Measurements from ENCODE around the gene ABCC1. TPM values are rescaled to one million over a fixed set of nuclear protein-coding genes. Genes with fewer than 3 reads are reported as not detected.

The ABCC1 gene
- total RNA-seq, 1 experiment from 2014 or later = 61.9 TPM

- CTCF ChIA-PET = no interaction called here
Observed at GRCh38 chr16:16185095-16185494, 235.7 kb downstream of the ABCC1 start.

GRCh38 chr16:16186820-16187219, 237.4 kb downstream of the ABCC1 start:
- no peak for ATAC-seq
- no peak for TF ChIP-seq HMGA2 (CRISPR knock-in tag; IDR thresholded peaks at IDR 0.05)
- TF ChIP-seq TEAD1 (CRISPR knock-in tag; IDR thresholded peaks at IDR 0.05) = no peak
- TF ChIP-seq, protein P1, sequence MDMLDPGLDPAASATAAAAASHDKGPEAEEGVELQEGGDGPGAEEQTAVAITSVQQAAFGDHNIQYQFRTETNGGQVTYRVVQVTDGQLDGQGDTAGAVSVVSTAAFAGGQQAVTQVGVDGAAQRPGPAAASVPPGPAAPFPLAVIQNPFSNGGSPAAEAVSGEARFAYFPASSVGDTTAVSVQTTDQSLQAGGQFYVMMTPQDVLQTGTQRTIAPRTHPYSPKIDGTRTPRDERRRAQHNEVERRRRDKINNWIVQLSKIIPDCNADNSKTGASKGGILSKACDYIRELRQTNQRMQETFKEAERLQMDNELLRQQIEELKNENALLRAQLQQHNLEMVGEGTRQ (CRISPR knock-in tag; IDR thresholded peaks at IDR 0.05) = no peak
- TF ChIP-seq GABPB1 (CRISPR knock-in tag; IDR thresholded peaks at IDR 0.05) = no peak
- TF ChIP-seq, protein P2, sequence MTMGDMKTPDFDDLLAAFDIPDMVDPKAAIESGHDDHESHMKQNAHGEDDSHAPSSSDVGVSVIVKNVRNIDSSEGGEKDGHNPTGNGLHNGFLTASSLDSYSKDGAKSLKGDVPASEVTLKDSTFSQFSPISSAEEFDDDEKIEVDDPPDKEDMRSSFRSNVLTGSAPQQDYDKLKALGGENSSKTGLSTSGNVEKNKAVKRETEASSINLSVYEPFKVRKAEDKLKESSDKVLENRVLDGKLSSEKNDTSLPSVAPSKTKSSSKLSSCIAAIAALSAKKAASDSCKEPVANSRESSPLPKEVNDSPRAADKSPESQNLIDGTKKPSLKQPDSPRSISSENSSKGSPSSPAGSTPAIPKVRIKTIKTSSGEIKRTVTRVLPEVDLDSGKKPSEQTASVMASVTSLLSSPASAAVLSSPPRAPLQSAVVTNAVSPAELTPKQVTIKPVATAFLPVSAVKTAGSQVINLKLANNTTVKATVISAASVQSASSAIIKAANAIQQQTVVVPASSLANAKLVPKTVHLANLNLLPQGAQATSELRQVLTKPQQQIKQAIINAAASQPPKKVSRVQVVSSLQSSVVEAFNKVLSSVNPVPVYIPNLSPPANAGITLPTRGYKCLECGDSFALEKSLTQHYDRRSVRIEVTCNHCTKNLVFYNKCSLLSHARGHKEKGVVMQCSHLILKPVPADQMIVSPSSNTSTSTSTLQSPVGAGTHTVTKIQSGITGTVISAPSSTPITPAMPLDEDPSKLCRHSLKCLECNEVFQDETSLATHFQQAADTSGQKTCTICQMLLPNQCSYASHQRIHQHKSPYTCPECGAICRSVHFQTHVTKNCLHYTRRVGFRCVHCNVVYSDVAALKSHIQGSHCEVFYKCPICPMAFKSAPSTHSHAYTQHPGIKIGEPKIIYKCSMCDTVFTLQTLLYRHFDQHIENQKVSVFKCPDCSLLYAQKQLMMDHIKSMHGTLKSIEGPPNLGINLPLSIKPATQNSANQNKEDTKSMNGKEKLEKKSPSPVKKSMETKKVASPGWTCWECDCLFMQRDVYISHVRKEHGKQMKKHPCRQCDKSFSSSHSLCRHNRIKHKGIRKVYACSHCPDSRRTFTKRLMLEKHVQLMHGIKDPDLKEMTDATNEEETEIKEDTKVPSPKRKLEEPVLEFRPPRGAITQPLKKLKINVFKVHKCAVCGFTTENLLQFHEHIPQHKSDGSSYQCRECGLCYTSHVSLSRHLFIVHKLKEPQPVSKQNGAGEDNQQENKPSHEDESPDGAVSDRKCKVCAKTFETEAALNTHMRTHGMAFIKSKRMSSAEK (CRISPR knock-in tag; IDR thresholded peaks at IDR 0.05; ENCODE audit: borderline replicate concordance) = no peak
- TF ChIP-seq, protein P3, sequence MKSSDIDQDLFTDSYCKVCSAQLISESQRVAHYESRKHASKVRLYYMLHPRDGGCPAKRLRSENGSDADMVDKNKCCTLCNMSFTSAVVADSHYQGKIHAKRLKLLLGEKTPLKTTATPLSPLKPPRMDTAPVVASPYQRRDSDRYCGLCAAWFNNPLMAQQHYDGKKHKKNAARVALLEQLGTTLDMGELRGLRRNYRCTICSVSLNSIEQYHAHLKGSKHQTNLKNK (CRISPR knock-in tag; IDR thresholded peaks at IDR 0.05) = no peak
- no peak for TF ChIP-seq TCF7 (CRISPR knock-in tag; IDR thresholded peaks at IDR 0.05; ENCODE audit: low read depth)
- no peak for TF ChIP-seq CREB1 (CRISPR knock-in tag; IDR thresholded peaks at IDR 0.05)
- Mint-ChIP-seq H3K4me1 (peaks cover 8% of the 10 kb centered on the region), H3K36me3 (no peaks in the 10 kb centered on the region), H3K27me3 (ENCODE audit: low read depth) (no peaks in the 10 kb centered on the region), H3K4me3 (no peak overlapping the region), H3K9me3 (no peaks in the 10 kb centered on the region), H3K27ac (no peak overlapping the region)
- no peak for DNase-seq (ENCODE audit: low spot score)
- ChIA-PET POLR2A (no interaction called here), CTCF (interaction anchor here (0.8 to 2.0 kb wide), 12 partner anchors 12 to 409 kb away, joined by 3 to 9 read pairs (median 4); partner anchors contain the start of genes CEP20 and MYH11)

More at GRCh38 chr16:16185095-16185494, 235.7 kb downstream of the ABCC1 start:
- Mint-ChIP-seq H3K36me3 (no peaks in the 10 kb centered on the region), H3K27me3 (ENCODE audit: low read depth) (no peaks in the 10 kb centered on the region), H3K27ac (no peak overlapping the region), H3K4me3 (no peak overlapping the region), H3K9me3 (peaks cover 2% of the 10 kb centered on the region), H3K4me1 (peaks cover 4% of the 10 kb centered on the region)
- TF ChIP-seq TEAD1 (CRISPR knock-in tag; IDR thresholded peaks at IDR 0.05) (no peak), SMAD4 (CRISPR knock-in tag; IDR thresholded peaks at IDR 0.05) (no peak), NR3C1 (CRISPR knock-in tag; conservative IDR thresholded peaks at IDR 0.05; ENCODE audit: low read depth) (no peak), CDX4 (CRISPR knock-in tag; IDR thresholded peaks at IDR 0.05; ENCODE audit: borderline replicate concordance) (no peak), HMGA2 (CRISPR knock-in tag; IDR thresholded peaks at IDR 0.05) (no peak), ZNF263 (CRISPR knock-in tag; IDR thresholded peaks at IDR 0.05; ENCODE audit: low read depth) (no peak), ATF2 (CRISPR knock-in tag; IDR thresholded peaks at IDR 0.05; ENCODE audit: borderline replicate concordance, low read depth) (no peak)
- TF ChIP-seq, protein P4, sequence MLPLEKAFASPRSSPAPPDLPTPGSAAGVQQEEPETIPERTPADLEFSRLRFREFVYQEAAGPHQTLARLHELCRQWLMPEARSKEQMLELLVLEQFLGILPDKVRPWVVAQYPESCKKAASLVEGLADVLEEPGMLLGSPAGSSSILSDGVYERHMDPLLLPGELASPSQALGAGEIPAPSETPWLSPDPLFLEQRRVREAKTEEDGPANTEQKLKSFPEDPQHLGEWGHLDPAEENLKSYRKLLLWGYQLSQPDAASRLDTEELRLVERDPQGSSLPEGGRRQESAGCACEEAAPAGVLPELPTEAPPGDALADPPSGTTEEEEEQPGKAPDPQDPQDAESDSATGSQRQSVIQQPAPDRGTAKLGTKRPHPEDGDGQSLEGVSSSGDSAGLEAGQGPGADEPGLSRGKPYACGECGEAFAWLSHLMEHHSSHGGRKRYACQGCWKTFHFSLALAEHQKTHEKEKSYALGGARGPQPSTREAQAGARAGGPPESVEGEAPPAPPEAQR (CRISPR knock-in tag; IDR thresholded peaks at IDR 0.05) = no peak
- ATAC-seq (no peak), DNase-seq (ENCODE audit: low spot score) (no peak)
- POLR2A ChIA-PET = no interaction called here

Measured in WTC11 (cell line).